ENCODE data around the gene ENAH.

Gene ENAH

GRCh38 chr1:225670806-225671733 is 18.1 kb upstream of the ENAH start:
- no peak for TF ChIP-seq CTCF (conservative IDR thresholded peaks at IDR 0.05; ENCODE audit: low read depth, low read length)
- no peak for DNase-seq (ENCODE audit: low read depth)
- H3K4me3 ChIP-seq (ENCODE audit: low read length) = no peak overlapping the region

- H3K4me3 ChIP-seq (ENCODE audit: low read length) = no peak overlapping the region
- no peak for TF ChIP-seq CTCF (conservative IDR thresholded peaks at IDR 0.05; ENCODE audit: low read depth, low read length)
- DNase-seq (ENCODE audit: low read depth) = no peak
Measured at GRCh38 chr1:225670356-225670755, 17.4 kb upstream of the ENAH start.

GRCh38 chr1:225668222-225668621 is 15.3 kb upstream of the ENAH start:
- TF ChIP-seq CTCF (conservative IDR thresholded peaks at IDR 0.05; ENCODE audit: low read depth, low read length) = no peak
- no peak for DNase-seq (ENCODE audit: low read depth)

GRCh38 chr1:225667362-225667761 is 14.4 kb upstream of the ENAH start:
- no peak for DNase-seq (ENCODE audit: low read depth)
- no peak for TF ChIP-seq CTCF (conservative IDR thresholded peaks at IDR 0.05; ENCODE audit: low read depth, low read length)
- no peak overlapping the region for H3K4me3 ChIP-seq (ENCODE audit: low read length)

More at GRCh38 chr1:225668222-225668621, 15.3 kb upstream of the ENAH start:
- H3K4me3 ChIP-seq (ENCODE audit: low read length) = no peak overlapping the region

- no peak for DNase-seq (ENCODE audit: low read depth)
- no peak for TF ChIP-seq CTCF (conservative IDR thresholded peaks at IDR 0.05; ENCODE audit: low read depth, low read length)
- no peak overlapping the region for H3K4me3 ChIP-seq (ENCODE audit: low read length)
Measured at GRCh38 chr1:225666495-225666894, 13.6 kb upstream of the ENAH start.

GRCh38 chr1:225664762-225665161 is 11.8 kb upstream of the ENAH start:
- no peak for DNase-seq (ENCODE audit: low read depth)
- no peak for TF ChIP-seq CTCF (conservative IDR thresholded peaks at IDR 0.05; ENCODE audit: low read depth, low read length)
- no peak overlapping the region for H3K4me3 ChIP-seq (ENCODE audit: low read length)

- no peak for DNase-seq (ENCODE audit: low read depth)
- TF ChIP-seq CTCF (conservative IDR thresholded peaks at IDR 0.05; ENCODE audit: low read depth, low read length) = no peak
Measured at GRCh38 chr1:225662155-225662554, 9.2 kb upstream of the ENAH start.

More at GRCh38 chr1:225662155-225662554, 9.2 kb upstream of the ENAH start:
- H3K4me3 ChIP-seq (ENCODE audit: low read length) = no peak overlapping the region
